Measurements from ENCODE around the gene BATF3.

DNA sequence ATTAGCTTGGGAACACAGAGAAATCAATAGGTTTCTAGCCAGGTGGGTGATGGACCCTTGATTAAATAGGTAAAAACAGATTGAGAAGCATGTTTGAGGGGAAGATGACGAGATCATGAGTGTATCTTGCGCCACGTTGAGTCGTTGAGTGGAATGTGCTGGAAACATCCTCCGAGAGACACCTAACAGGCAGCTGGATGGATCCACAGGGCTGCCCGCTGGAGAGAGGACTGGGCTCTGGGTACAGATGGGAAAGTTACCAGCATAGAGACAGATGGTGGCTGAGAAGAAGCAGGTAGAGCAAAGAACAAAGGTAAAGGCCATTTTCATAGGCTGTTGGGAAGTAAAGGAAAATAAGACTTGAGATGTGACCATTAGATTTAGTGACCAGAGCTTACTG lies 15.6 kb downstream of the BATF3 start:
- TF ChIP-seq, protein P1, sequence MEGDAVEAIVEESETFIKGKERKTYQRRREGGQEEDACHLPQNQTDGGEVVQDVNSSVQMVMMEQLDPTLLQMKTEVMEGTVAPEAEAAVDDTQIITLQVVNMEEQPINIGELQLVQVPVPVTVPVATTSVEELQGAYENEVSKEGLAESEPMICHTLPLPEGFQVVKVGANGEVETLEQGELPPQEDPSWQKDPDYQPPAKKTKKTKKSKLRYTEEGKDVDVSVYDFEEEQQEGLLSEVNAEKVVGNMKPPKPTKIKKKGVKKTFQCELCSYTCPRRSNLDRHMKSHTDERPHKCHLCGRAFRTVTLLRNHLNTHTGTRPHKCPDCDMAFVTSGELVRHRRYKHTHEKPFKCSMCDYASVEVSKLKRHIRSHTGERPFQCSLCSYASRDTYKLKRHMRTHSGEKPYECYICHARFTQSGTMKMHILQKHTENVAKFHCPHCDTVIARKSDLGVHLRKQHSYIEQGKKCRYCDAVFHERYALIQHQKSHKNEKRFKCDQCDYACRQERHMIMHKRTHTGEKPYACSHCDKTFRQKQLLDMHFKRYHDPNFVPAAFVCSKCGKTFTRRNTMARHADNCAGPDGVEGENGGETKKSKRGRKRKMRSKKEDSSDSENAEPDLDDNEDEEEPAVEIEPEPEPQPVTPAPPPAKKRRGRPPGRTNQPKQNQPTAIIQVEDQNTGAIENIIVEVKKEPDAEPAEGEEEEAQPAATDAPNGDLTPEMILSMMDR (IDR thresholded peaks at IDR 0.05) = no peak
- TF ChIP-seq RAD21 (conservative IDR thresholded peaks at IDR 0.05 in 1 of 2, IDR thresholded peaks at IDR 0.05 in 1 of 2) (no peak), KDM1A (IDR thresholded peaks at IDR 0.05; ENCODE audit: low read depth) (no peak), POLR2A (IDR thresholded peaks at IDR 0.05; ENCODE audit: low read length) (no peak), USF2 (IDR thresholded peaks at IDR 0.05) (no peak), CBX8 (IDR thresholded peaks at IDR 0.05) (no peak)
